HUES6 (cell line): ENCODE results near the gene MEF2D.

ENCODE experiments used
- H3K27ac ChIP-seq: 2 replicates; pipeline ENCODE4 v1.7.0; 2013; ENCODE audit warnings: low read depth, mild to moderate bottlenecking, low read length, inconsistent platforms
- H3K27me3 ChIP-seq: 2 replicates; pipeline ENCODE4 v1.6.1; 2013; ENCODE audit warnings: low read length; ENCODE audit not compliant: control insufficient read depth, insufficient read depth
- H3K36me3 ChIP-seq: 2 replicates; pipeline ENCODE4 v1.6.1; 2013; ENCODE audit warnings: low read length; ENCODE audit not compliant: control insufficient read depth, insufficient read depth
- H3K4me1 ChIP-seq: 2 replicates; pipeline ENCODE4 v1.6.1; 2013; ENCODE audit warnings: low read length; ENCODE audit not compliant: control insufficient read depth, insufficient read depth
- H3K4me3 ChIP-seq: 2 replicates; pipeline ENCODE4 v1.5.1; 2013; ENCODE audit warnings: low read depth, low read length
- H3K9ac ChIP-seq: one replicate; pipeline ENCODE4 v1.6.1; 2013; ENCODE audit warnings: mild to moderate bottlenecking, low read length
- H3K9me3 ChIP-seq: 2 replicates; pipeline ENCODE4 v1.6.1; 2013; ENCODE audit warnings: low read depth, low read length; ENCODE audit not compliant: control insufficient read depth, insufficient read depth

MEF2D gene

DNA sequence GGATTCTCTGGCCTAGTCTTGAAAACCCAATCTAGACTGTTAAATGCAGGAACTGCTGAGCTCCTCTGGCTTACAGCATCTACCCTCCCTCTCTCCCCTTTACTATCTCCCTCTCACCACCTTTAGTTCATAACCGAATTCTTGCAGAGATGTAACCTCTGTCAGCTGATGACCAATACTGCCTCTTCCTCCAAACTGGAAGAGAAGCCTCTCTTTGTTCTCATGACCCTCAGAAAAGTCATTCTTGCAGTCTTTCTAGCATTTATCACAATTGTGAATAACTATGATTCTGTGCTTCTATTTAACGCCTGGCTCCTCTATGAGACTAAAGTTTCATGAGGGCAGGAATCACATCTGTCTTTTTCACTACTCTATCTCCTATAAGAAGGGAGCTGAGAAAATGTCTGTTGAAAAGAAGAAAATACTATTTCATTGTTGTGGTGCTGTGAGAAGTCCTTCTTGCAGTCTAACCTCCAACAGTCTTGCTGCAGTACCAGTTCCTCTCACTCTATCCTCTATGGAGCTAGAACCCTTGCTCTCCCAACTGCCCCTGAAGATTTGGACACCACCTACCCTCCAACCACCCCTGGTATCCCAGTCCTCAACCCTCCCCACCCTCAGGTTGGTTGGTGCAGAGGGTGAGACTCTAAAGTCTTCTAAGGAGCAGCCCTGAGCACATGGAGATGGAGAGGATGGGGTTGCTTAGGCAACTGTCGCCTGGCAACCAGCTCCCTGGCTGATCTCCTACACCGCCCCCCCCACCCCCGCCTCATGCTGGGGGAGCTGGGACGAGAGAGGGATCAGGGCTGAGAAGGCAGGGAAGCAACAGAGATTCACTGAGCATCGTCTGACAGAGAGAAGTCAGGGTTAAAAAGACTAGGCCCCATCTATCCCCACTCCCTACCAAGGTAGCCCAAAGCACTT lies 13.9 kb downstream of the MEF2D start:
- no peak overlapping the region for H3K4me3 ChIP-seq
- no peaks in the 10 kb centered on the region for H3K27me3 ChIP-seq
- H3K9ac ChIP-seq, result no peak overlapping the region
- peaks cover 11% of the 10 kb centered on the region for H3K36me3 ChIP-seq
- H3K27ac ChIP-seq, result no peak overlapping the region
- peaks cover 35% of the 10 kb centered on the region for H3K4me1 ChIP-seq
- H3K9me3 ChIP-seq, result no peaks in the 10 kb centered on the region

DNA sequence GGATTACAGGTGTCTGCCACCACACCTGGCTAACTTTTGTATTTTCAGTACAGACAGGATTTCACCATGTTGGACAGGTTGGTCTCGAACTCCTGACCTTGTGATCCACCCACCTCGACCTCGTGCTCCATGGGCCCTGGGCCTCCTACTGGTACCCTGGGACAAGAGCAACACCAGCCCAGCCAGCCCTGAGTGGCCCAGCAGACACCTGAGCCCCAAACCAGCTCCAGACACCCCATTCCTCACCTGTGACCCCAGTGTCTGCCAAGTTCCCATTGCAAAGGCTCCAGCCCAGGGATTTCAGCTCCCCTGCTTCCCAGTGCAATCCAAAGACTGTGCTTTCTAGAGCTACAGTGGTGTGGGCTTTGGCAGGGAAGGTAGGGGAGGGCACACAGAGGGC lies 14.6 kb downstream of the MEF2D start:
- Histone ChIP-seq H3K36me3 (peaks cover 12% of the 10 kb centered on the region), H3K9ac (no peak overlapping the region), H3K27me3 (no peaks in the 10 kb centered on the region), H3K4me1 (peaks cover 33% of the 10 kb centered on the region), H3K9me3 (no peaks in the 10 kb centered on the region), H3K27ac (no peak overlapping the region), H3K4me3 (no peak overlapping the region)

DNA sequence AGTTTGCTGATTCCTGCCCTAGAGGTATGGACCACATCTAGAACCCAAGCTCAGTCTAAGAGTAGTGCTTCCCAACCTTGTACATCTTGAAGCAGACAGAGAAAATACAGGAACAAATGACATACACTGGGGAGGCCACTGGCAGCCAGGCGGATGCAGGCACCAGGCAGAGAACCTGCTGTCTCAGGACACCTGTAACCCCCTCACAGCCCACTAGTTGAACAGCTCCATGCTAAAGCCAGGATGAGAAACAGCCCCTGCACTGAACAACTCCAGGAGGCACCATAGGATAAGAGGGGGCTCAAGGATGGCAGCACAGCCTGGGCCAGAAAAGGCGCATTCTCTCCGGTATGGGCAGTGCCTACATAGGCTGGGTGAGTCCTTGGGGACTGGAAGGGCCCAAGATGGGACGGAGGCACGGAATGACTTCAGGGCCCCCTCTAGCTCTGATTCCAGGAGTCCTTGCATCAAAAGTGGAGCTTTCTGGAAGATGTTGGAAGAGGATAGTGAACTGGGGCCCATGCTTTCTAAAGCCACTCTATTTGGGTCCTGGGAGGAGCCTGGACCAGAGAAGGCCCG lies 16.0 kb downstream of the MEF2D start:
- Histone ChIP-seq H3K27me3 (no peaks in the 10 kb centered on the region), H3K27ac (no peak overlapping the region), H3K9me3 (no peaks in the 10 kb centered on the region), H3K36me3 (peaks cover 22% of the 10 kb centered on the region), H3K4me3 (no peak overlapping the region), H3K4me1 (peaks cover 27% of the 10 kb centered on the region), H3K9ac (no peak overlapping the region)

DNA sequence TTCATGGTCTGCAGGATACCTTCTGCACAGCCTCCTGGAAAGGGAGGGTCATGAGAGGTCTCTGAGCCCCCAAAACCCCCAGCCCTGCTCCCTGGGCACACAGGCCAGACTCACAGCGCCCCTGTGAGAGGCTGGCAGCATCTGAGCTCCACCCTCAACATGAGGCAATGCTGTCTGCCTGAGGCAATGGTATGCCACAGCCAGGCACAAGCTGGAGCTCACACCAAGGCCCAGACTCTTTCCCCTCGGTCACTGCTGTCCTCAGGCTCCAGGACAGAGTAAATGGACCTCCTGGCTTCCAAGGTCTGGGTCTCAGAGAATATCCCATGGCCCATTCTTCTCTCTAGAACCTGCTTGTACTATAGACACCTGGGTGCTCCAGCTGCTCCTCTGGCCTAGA lies 17.2 kb downstream of the MEF2D start:
- Histone ChIP-seq H3K9ac (no peak overlapping the region), H3K27ac (no peak overlapping the region), H3K27me3 (no peaks in the 10 kb centered on the region), H3K4me1 (peaks cover 15% of the 10 kb centered on the region), H3K9me3 (no peaks in the 10 kb centered on the region), H3K36me3 (peaks cover 32% of the 10 kb centered on the region), H3K4me3 (no peak overlapping the region)

DNA sequence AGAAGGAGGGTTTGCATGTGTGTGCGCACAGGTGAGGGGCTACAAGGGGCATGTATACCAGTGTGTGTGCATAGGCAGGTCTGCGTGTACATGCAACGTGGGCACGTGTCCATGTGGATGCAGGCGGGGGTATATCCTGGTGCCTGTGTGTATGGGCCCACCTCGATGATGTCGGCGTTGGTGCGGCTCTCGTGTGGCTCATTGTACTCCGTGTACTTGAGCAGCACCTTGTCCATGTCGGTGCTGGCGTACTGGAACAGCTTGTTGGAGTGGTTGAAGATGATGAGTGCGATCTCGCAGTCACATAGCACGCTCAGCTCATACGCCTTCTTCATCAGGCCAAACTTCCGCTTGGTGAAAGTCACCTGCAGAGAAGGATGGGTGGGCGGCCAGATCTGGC lies 18.3 kb downstream of the MEF2D start:
- no peak overlapping the region for H3K27ac ChIP-seq
- peaks cover 42% of the 10 kb centered on the region for H3K36me3 ChIP-seq
- H3K4me1 ChIP-seq, result peaks cover 19% of the 10 kb centered on the region
- H3K9me3 ChIP-seq, result no peaks in the 10 kb centered on the region
- H3K4me3 ChIP-seq, result no peak overlapping the region
- no peak overlapping the region for H3K9ac ChIP-seq
- H3K27me3 ChIP-seq, result no peaks in the 10 kb centered on the region

DNA sequence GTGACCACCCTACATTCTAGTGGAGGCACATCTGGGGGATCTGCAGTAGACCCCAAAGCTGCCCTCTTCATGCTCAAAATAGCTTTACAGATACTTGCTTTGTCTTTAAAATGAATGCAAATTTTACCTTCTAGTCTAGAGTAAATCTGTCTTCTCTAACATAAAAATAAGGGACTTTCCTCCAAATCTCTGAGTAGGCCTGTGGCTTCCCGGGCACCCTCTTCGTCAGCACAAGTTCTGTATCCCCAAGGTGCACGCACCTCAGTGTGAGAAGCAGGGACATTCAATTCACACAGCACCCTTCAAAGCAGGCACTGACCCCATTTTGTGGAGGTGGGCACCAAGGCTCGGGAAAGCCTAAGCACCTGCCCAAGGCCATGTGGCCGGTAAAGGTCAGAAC lies 19.0 kb downstream of the MEF2D start:
- Histone ChIP-seq H3K4me3 (no peak overlapping the region), H3K36me3 (peaks cover 50% of the 10 kb centered on the region), H3K4me1 (peaks cover 27% of the 10 kb centered on the region)

DNA sequence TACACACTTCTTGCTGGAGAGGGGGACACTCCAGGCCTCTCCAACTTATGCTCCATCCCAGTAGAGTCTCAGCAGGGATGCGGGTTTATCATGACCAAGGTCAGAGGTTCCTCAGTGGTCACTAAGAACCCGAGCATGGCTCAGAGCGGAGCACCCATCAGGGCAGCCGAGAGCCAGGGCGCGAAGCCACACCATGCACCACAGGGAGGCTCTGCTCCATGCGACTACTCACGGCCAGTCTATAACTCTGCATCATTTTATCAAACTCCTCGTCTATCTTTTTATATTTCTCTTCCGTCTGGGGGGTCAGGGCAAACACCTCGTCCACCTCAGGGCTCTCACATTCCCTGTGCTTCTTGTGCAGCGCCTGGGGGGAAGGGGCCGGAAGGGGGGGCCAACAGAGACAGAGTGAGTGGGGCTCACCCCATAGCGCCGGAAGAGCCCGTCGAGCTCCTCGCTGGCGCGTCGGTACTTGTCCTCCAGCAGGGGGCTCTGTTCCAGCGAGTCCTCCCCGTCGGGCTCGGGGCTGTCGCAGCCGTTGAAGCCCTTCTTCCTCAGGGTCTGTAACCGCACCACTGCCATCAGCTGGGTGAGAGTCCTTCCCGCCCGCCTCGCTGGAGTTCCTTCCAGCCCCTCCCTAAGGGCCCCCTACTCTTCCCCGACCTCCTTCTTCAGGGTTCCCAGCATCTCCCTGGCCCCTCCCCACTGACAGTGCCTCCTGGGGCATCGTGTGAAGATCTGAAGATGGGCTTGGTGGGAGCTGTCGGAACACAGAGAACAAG lies 20.0 kb downstream of the MEF2D start:
- H3K27me3 ChIP-seq, result no peaks in the 10 kb centered on the region
- no peak overlapping the region for H3K27ac ChIP-seq
- H3K9me3 ChIP-seq, result no peaks in the 10 kb centered on the region
- H3K4me3 ChIP-seq, result no peak overlapping the region
- peaks cover 59% of the 10 kb centered on the region for H3K36me3 ChIP-seq
- no peak overlapping the region for H3K9ac ChIP-seq
- H3K4me1 ChIP-seq, result peaks cover 33% of the 10 kb centered on the region

More for the DNA sequence above, 19.0 kb downstream of the MEF2D start:
- no peaks in the 10 kb centered on the region for H3K27me3 ChIP-seq
- no peaks in the 10 kb centered on the region for H3K9me3 ChIP-seq
- H3K9ac ChIP-seq, result no peak overlapping the region
- no peak overlapping the region for H3K27ac ChIP-seq

DNA sequence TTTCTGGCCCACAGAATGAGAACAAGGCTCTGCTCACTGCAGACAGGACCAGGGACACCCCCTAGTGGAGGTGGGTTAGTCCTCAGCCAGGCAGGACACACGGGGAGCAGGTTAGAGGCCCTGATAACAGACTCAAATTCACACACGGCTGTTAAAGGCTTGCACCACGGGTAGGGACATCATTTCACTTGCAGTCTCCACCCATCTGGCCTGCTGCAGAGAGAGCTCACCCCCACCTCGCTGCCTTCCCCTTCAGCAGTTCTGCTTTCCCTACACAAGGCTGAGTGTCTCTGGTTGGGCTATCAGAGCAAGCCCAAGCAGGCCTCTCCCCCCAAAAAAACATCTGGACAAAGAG lies 20.6 kb downstream of the MEF2D start:
- no peak overlapping the region for H3K27ac ChIP-seq
- no peak overlapping the region for H3K9ac ChIP-seq

DNA sequence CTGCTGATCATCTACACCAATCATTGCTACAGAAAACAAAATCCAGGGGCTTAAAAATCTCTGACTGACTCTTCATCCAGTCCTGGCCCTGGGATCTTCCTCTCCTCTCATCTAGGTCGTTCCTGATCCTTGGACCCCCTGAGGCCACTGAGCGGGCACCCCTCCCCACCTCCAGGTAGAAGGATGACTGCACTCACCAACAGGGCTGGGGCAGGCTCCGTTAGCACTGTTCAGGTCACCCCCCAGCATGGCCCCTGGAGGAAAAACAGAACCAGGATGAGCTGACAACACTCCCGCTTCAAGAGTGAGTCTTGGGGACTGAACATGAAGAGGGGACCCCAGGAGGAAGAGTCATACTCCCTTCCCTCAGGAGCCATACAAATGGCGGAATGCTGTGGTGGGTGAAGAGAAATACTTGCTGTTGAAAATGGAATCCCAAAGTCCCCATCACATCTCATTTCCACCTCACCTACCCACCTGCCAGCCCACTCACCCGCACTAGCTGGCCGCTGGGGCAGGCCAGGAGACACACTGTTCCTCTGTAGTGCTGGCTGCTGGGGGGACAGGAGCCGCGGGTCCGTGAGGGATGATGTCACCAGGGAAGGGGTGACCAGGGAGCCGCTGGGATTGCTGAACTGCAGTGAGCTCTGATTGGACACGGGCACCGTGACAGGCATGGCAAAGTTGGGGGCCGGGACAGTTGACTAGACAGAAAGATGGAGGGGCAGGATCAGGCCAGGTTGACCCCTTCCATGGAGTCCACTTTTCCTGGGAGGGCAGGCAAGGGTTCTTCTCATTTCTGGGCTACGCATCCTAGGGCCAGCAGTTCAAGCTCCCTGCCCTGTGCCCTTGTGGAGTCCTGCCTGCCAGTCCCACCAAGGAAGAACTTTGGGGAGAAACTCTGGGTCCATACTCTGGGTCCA lies 21.2 kb downstream of the MEF2D start:
- H3K27me3 ChIP-seq, result no peaks in the 10 kb centered on the region
- H3K9me3 ChIP-seq, result no peaks in the 10 kb centered on the region
- peaks cover 71% of the 10 kb centered on the region for H3K36me3 ChIP-seq
- peaks cover 33% of the 10 kb centered on the region for H3K4me1 ChIP-seq
- H3K4me3 ChIP-seq, result no peak overlapping the region
- H3K27ac ChIP-seq, result no peak overlapping the region
- H3K9ac ChIP-seq, result no peak overlapping the region

More for the DNA sequence above, 20.6 kb downstream of the MEF2D start:
- no peaks in the 10 kb centered on the region for H3K27me3 ChIP-seq
- H3K9me3 ChIP-seq, result no peaks in the 10 kb centered on the region
- no peak overlapping the region for H3K4me3 ChIP-seq
- peaks cover 33% of the 10 kb centered on the region for H3K4me1 ChIP-seq
- H3K36me3 ChIP-seq, result peaks cover 65% of the 10 kb centered on the region

DNA sequence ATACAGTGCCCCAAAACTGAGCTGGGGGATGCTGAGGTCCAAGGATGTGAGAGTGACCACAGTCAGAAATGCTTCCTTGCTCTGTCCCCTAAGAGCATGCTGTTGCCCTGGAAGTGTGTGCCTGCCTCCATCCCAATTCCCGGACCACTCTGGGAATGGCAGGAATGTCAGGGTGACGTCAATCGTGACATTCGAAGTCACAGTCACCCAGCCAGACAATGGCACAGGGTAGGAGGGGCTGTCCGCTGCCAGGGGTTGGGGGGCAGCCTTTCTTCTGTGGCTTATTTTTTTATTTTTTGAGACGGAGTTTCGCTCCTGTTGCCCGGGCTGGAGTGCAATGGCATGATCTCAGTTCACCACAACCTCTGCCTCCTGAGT lies 22.3 kb downstream of the MEF2D start:
- no peaks in the 10 kb centered on the region for H3K27me3 ChIP-seq
- H3K36me3 ChIP-seq, result peaks cover 82% of the 10 kb centered on the region
- H3K9me3 ChIP-seq, result no peaks in the 10 kb centered on the region
- H3K27ac ChIP-seq, result no peak overlapping the region
- no peak overlapping the region for H3K9ac ChIP-seq
- no peak overlapping the region for H3K4me3 ChIP-seq
- H3K4me1 ChIP-seq, result peaks cover 33% of the 10 kb centered on the region
